ENCODE measurements around the gene CIAPIN1. TPM values are rescaled to one million over a fixed set of nuclear protein-coding genes. Genes with fewer than 3 reads are reported as not detected.
"Not testable (repeated sequence)": the region's sequence is repeated elsewhere in the genome, so short reads cannot be mapped to it uniquely, and the experiment has no call there.

Gene CIAPIN1
- total and polyA plus RNA-seq, 7 donors, result 31.8 to 78.3 (median 59.7) TPM

- Histone ChIP-seq H3K27ac (peak overlapping the region; percentile 33), H3K9me3 (no peaks in the 10 kb centered on the region), H3K4me3 (no peak overlapping the region), H3K36me3 (ENCODE audit: insufficient read depth in 1 of 2, low read depth in 1 of 2) (peaks cover 4 to 13% of the 10 kb centered on the region in 2 donors), H3K27me3 (ENCODE audit: insufficient read depth in 3 of 3, low read length in 2 of 3) (no peaks in the 10 kb centered on the region), H3K4me1 (peaks cover 38% of the 10 kb centered on the region)
- WGBS, 3 donors, result 58 to 81% (median 69%) methylated on average over 3 of the region's 3 CpGs
- intact Hi-C loops (cut with DNase I), result no loop called here
- no peak for TF ChIP-seq CTCF (IDR thresholded peaks at IDR 0.05)
- ATAC-seq (no peak), DNase-seq (no peak)
Observed at GRCh38 chr16:57444711-57445110, 2.5 kb downstream of the CIAPIN1 start.

GRCh38 chr16:57440551-57440950 is 6.6 kb downstream of the CIAPIN1 start:
- ATAC-seq; H3K4me3 ChIP-seq; DNase-seq; H3K27ac ChIP-seq; H3K27me3 ChIP-seq (ENCODE audit: insufficient read depth in 3 of 3, low read length in 2 of 3); H3K9me3 ChIP-seq; intact Hi-C loops (cut with DNase I): not testable (repeated sequence)
- peaks cover 9 to 54% of the 10 kb centered on the region in 2 donors for H3K36me3 ChIP-seq (ENCODE audit: insufficient read depth in 1 of 2, low read depth in 1 of 2)
- H3K4me1 ChIP-seq, result peaks cover 16% of the 10 kb centered on the region
- 73 to 97% (median 96%) methylated on average over 8 of the region's 8 CpGs for WGBS, 3 donors

- Histone ChIP-seq H3K36me3 (ENCODE audit: insufficient read depth in 1 of 2, low read depth in 1 of 2) (peaks cover 10 to 60% of the 10 kb centered on the region in 2 donors), H3K4me1 (peaks cover 10% of the 10 kb centered on the region)
- H3K27ac ChIP-seq; H3K4me3 ChIP-seq; H3K9me3 ChIP-seq; ATAC-seq; intact Hi-C loops (cut with DNase I); H3K27me3 ChIP-seq (ENCODE audit: insufficient read depth in 3 of 3, low read length in 2 of 3); DNase-seq: not testable (repeated sequence)
- 97 to 99% (median 98%) methylated on average over 8 of the region's 8 CpGs for WGBS, 3 donors
Observed at GRCh38 chr16:57439947-57440346, 7.2 kb downstream of the CIAPIN1 start.

- 77 to 95% (median 91%) methylated on average over 1 of the region's 1 CpG for WGBS, 3 donors
Observed at GRCh38 chr16:57435838-57436237, 11.3 kb downstream of the CIAPIN1 start.

GRCh38 chr16:57434003-57434402 is 13.2 kb downstream of the CIAPIN1 start:
- no peak for TF ChIP-seq CTCF (IDR thresholded peaks at IDR 0.05)
- no peaks in the 10 kb centered on the region for H3K27me3 ChIP-seq (ENCODE audit: insufficient read depth in 3 of 3, low read length in 2 of 3)
- H3K4me3 ChIP-seq, result no peak overlapping the region
- H3K9me3 ChIP-seq, result no peaks in the 10 kb centered on the region
- WGBS, 3 donors, result 96 to 100% (median 96%) methylated on average over 2 of the region's 2 CpGs
- H3K36me3 ChIP-seq (ENCODE audit: insufficient read depth in 1 of 2, low read depth in 1 of 2), result peaks cover 25 to 98% of the 10 kb centered on the region in 2 donors
- DNase-seq (no peak), ATAC-seq (no peak)
- intact Hi-C loops (cut with DNase I), result no loop called here
- H3K4me1 ChIP-seq, result no peaks in the 10 kb centered on the region
- no peak overlapping the region for H3K27ac ChIP-seq

More at GRCh38 chr16:57435838-57436237, 11.3 kb downstream of the CIAPIN1 start:
- Histone ChIP-seq H3K27me3 (ENCODE audit: insufficient read depth in 3 of 3, low read length in 2 of 3) (no peaks in the 10 kb centered on the region), H3K27ac (no peak overlapping the region), H3K9me3 (no peaks in the 10 kb centered on the region), H3K4me1 (no peaks in the 10 kb centered on the region), H3K36me3 (ENCODE audit: insufficient read depth in 1 of 2, low read depth in 1 of 2) (peaks cover 22 to 99% of the 10 kb centered on the region in 2 donors), H3K4me3 (no peak overlapping the region)
- intact Hi-C loops (cut with DNase I), result no loop called here
- ATAC-seq (no peak), DNase-seq (no peak)
- TF ChIP-seq CTCF (IDR thresholded peaks at IDR 0.05), result no peak

- Histone ChIP-seq H3K36me3 (ENCODE audit: insufficient read depth in 1 of 2, low read depth in 1 of 2) (peaks cover 25 to 98% of the 10 kb centered on the region in 2 donors), H3K4me1 (no peaks in the 10 kb centered on the region), H3K27me3 (ENCODE audit: insufficient read depth in 3 of 3, low read length in 2 of 3) (no peaks in the 10 kb centered on the region), H3K4me3 (no peak overlapping the region), H3K9me3 (no peaks in the 10 kb centered on the region), H3K27ac (no peak overlapping the region)
- ATAC-seq (no peak), DNase-seq (no peak)
- TF ChIP-seq CTCF (IDR thresholded peaks at IDR 0.05), result no peak
- intact Hi-C loops (cut with DNase I), result no loop called here
- WGBS, 3 donors, result 79 to 89% (median 86%) methylated on average over 3 of the region's 3 CpGs
Observed at GRCh38 chr16:57432989-57433388, 14.2 kb downstream of the CIAPIN1 start.

All from psoas muscle (tissue), 8 donors.